ENCODE results near the gene CEP41. TPM values are rescaled to one million over a fixed set of nuclear protein-coding genes. Genes with fewer than 3 reads are reported as not detected.

Gene CEP41
- total and polyA plus RNA-seq, 2 donors (not counting 3 experiments of a cell fraction or from before 2014, with no cell fraction given), result 19.5 to 26.8 TPM

GRCh38 chr7:130425796-130426195, 15.0 kb downstream of the CEP41 start:
- Histone ChIP-seq H4K20me1 (replicated peaks; ENCODE audit: control insufficient read depth, extremely low read depth, insufficient read depth, low read length) (no peaks in the 10 kb centered on the region), H3K9me1 (replicated peaks; ENCODE audit: control insufficient read depth, extremely low read depth, insufficient read depth, low read length) (no peaks in the 10 kb centered on the region), H3K4me2 (ENCODE audit: insufficient read depth, low read length) (no peak overlapping the region), H3K9ac (replicated peaks; ENCODE audit: extremely low read depth, insufficient read depth, low read length) (no peak overlapping the region), H3K4me3 (replicated peaks in 1 of 3; ENCODE audit: insufficient read depth in 1 of 3, low read depth in 1 of 3, low read length in 3 of 3) (no peak overlapping the region), H3K79me2 (ENCODE audit: control insufficient read depth, insufficient read depth, low read length) (no peaks in the 10 kb centered on the region), H3K27me3 (ENCODE audit: control insufficient read depth in 2 of 2, insufficient read depth in 2 of 2, low read length in 2 of 2) (no peaks in the 10 kb centered on the region), H3K9me3 (replicated peaks; ENCODE audit: control insufficient read depth, insufficient read depth, low read length) (no peaks in the 10 kb centered on the region), H3K4me1 (ENCODE audit: control insufficient read depth, extremely low read depth, insufficient read depth, low read length) (peaks cover 8% of the 10 kb centered on the region), H2AFZ (ENCODE audit: low read depth, low read length) (no peak overlapping the region), H3K36me3 (ENCODE audit: control insufficient read depth in 2 of 2, extremely low read depth in 1 of 2, insufficient read depth in 2 of 2, low read length in 2 of 2) (peaks cover 0 to 3% of the 10 kb centered on the region in 2 experiments), H3K27ac (ENCODE audit: insufficient read depth, low read depth, low read length) (no peak overlapping the region)
- dilution Hi-C loops (cut with MboI; ENCODE audit: extremely low pct_ligation_motif_present, low sequenced_read_pairs), result no loop called here
- FAIRE-seq (no peak), DNase-seq (ENCODE audit: low read depth, low spot score) (no peak)
- intact Hi-C loops (cut with micrococcal nuclease), result no loop called here
- CTCF ChIA-PET, result no interaction called here
- BruUV-seq (replicated peaks), result no TSS peak
- no peak for TF ChIP-seq POLR2A (IDR thresholded peaks at IDR 0.05; ENCODE audit: low read depth, low read length)
- POLR2A ChIA-PET, result no interaction called here

DNA sequence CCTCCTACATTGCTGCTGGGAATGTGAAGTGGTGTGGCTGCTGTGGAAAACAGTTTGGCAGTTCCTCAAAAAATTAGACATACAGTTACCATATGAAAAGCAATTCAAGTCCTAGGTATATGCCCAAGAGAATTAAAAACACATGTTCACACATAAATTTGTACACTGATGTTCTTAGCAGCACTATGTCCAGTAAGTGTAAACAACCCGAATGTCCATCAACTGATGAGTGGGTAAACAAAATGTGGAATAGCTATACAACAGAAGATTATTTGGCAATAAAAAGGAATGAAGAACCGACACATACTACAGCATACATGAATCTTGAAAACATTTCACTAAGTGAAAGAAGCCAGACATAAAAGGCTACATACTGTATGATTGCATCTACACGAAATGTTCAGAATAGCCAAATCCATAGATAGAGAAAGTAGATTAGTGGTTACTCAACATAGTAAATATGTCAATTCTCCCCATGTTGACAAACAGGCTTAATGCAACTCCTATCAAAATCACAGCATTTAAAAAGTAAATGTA, 17.2 kb downstream of the CEP41 start:
- no peaks in the 10 kb centered on the region for H3K27me3 ChIP-seq (ENCODE audit: control insufficient read depth in 2 of 2, insufficient read depth in 2 of 2, low read length in 2 of 2)
- no peak overlapping the region for H3K4me3 ChIP-seq (replicated peaks in 1 of 3; ENCODE audit: insufficient read depth in 1 of 3, low read depth in 1 of 3, low read length in 3 of 3)
- H3K79me2 ChIP-seq (ENCODE audit: control insufficient read depth, insufficient read depth, low read length), result no peaks in the 10 kb centered on the region
- peaks cover 3% of the 10 kb centered on the region for H3K4me1 ChIP-seq (ENCODE audit: control insufficient read depth, extremely low read depth, insufficient read depth, low read length)
- no peak overlapping the region for H3K27ac ChIP-seq (ENCODE audit: insufficient read depth, low read depth, low read length)
- no peaks in the 10 kb centered on the region for H3K9me1 ChIP-seq (replicated peaks; ENCODE audit: control insufficient read depth, extremely low read depth, insufficient read depth, low read length)
- intact Hi-C loops (cut with micrococcal nuclease), result no loop called here
- H3K36me3 ChIP-seq (ENCODE audit: control insufficient read depth in 2 of 2, extremely low read depth in 1 of 2, insufficient read depth in 2 of 2, low read length in 2 of 2), result peaks cover 0 to 3% of the 10 kb centered on the region in 2 experiments
- no peak for TF ChIP-seq MAX (IDR thresholded peaks at IDR 0.05; ENCODE audit: insufficient read depth, insufficient read length)
- no peak for TF ChIP-seq EZH2 (IDR thresholded peaks at IDR 0.05; ENCODE audit: borderline replicate concordance, low read depth, low read length, severe bottlenecking)
- TF ChIP-seq POLR2A (IDR thresholded peaks at IDR 0.05; ENCODE audit: low read depth, low read length), result no peak
- TF ChIP-seq GATA2 (IDR thresholded peaks at IDR 0.05; ENCODE audit: insufficient read depth, insufficient read length, low read depth, low read length), result no peak
- TF ChIP-seq FOS (IDR thresholded peaks at IDR 0.05; ENCODE audit: borderline replicate concordance, insufficient read depth, low read length), result no peak
- TF ChIP-seq POLR2AphosphoS5 (IDR thresholded peaks at IDR 0.05; ENCODE audit: insufficient read depth, low read depth, low read length), result no peak
- no peak for TF ChIP-seq JUN (IDR thresholded peaks at IDR 0.05; ENCODE audit: borderline replicate concordance, insufficient read depth, insufficient read length, low read depth)
- no peak for TF ChIP-seq CTCF (IDR thresholded peaks at IDR 0.05; ENCODE audit: extremely low read depth in 1 of 2, insufficient read depth in 1 of 2, low read depth in 1 of 2, low read length in 2 of 2)
- TF ChIP-seq MYC (IDR thresholded peaks at IDR 0.05; ENCODE audit: low read depth, low read length), result no peak
- no peak overlapping the region for H3K4me2 ChIP-seq (ENCODE audit: insufficient read depth, low read length)
- H4K20me1 ChIP-seq (replicated peaks; ENCODE audit: control insufficient read depth, extremely low read depth, insufficient read depth, low read length), result no peaks in the 10 kb centered on the region
- no peak for DNase-seq (ENCODE audit: low read depth, low spot score)
- H2AFZ ChIP-seq (ENCODE audit: low read depth, low read length), result no peak overlapping the region
- dilution Hi-C loops (cut with MboI; ENCODE audit: extremely low pct_ligation_motif_present, low sequenced_read_pairs), result no loop called here
- FAIRE-seq, result no peak
- ChIA-PET CTCF (no interaction called here), POLR2A (no interaction called here)
- BruUV-seq (replicated peaks), result no TSS peak
- no peaks in the 10 kb centered on the region for H3K9me3 ChIP-seq (replicated peaks; ENCODE audit: control insufficient read depth, insufficient read depth, low read length)
- H3K9ac ChIP-seq (replicated peaks; ENCODE audit: extremely low read depth, insufficient read depth, low read length), result no peak overlapping the region

All from endothelial cell of umbilical vein (primary cell).